ENCODE data around the gene KRTAP12-1.

- TF ChIP-seq CTCF (IDR thresholded peaks at IDR 0.05; ENCODE audit: insufficient read depth, low read length), result no peak
- TF ChIP-seq POLR2AphosphoS5 (IDR thresholded peaks at IDR 0.05; ENCODE audit: low read depth), result no peak
- TF ChIP-seq SPI1 (IDR thresholded peaks at IDR 0.05; ENCODE audit: borderline replicate concordance, low read depth), result no peak
Measured at GRCh38 chr21:44716984-44717383, 35.0 kb upstream of the KRTAP12-1 start.

Data from HL-60 (cell line).